Upper lobe of left lung (tissue), 6 donors: ENCODE results near the gene HSD11B1L. TPM values are rescaled to one million over a fixed set of nuclear protein-coding genes. Genes with fewer than 3 reads are reported as not detected.
"Not testable (repeated sequence)": the region's sequence is repeated elsewhere in the genome, so short reads cannot be mapped to it uniquely, and the experiment has no call there.

ENCODE experiments used
- ATAC-seq, 2 donors: fragments of 200-7000 bp; cut with Tn5 transposase; one replicate each; pipeline ENCODE4 v1.9.1; 2022; ENCODE audit warnings: mild to moderate bottlenecking in 2 of 2, moderate library complexity in 2 of 2; ENCODE audit not compliant: low FRiP score in 2 of 2
- DNase-seq, 2 donors: peaks; one replicate each; pipeline ENCODE4 v3.0.0-alpha.2; 2019 to 2020
- H3K27ac ChIP-seq, 4 donors: fragments of 200-600 bp; sonication (generic); one replicate each; pipeline ENCODE4 v1.5.1; 2016 to 2019
- H3K27me3 ChIP-seq, 4 donors: fragments of 200-600 bp; sonication (generic); one replicate each; pipeline ENCODE4 v1.5.1; 2017 to 2019
- H3K36me3 ChIP-seq, 4 donors: fragments of 200-600 bp; sonication (generic); one replicate each; pipeline ENCODE4 v1.5.1; 2016 to 2019
- H3K4me1 ChIP-seq, 4 donors: fragments of 200-600 bp; sonication (generic); one replicate each; pipeline ENCODE4 v1.5.1; 2018 to 2019
- H3K4me3 ChIP-seq, 4 donors: fragments of 200-600 bp; sonication (generic); one replicate each; pipeline ENCODE4 v1.5.1; 2017 to 2019; ENCODE audit warnings: mild to moderate bottlenecking in 2 of 4, moderate library complexity in 1 of 4
- H3K9me3 ChIP-seq, 4 donors: fragments of 200-600 bp; sonication (generic); one replicate each; pipeline ENCODE4 v1.5.1; 2018 to 2019
- CTCF ChIP-seq, 6 experiments: fragments of 450-650 bp in 4 of 6; fragments of 200-600 bp in 2 of 6; sonication (generic) in 2 of 6; IDR thresholded peaks; one replicate each; pipeline ENCODE4 v1.5.1; 2016 to 2019; ENCODE audit warnings: antibody characterized with exemption in 6 of 6
- EP300 ChIP-seq, 4 donors: sonication (generic); formaldehyde crosslinking; IDR thresholded peaks; one replicate each; pipeline ENCODE4 v1.5.1; 2017; ENCODE audit warnings: antibody characterized with exemption in 4 of 4, control low read depth in 2 of 4
- POLR2A ChIP-seq, 4 donors: fragments of 450-650 bp; IDR thresholded peaks; one replicate each; pipeline ENCODE4 v1.5.1; 2016 to 2017; ENCODE audit warnings: antibody characterized with exemption in 4 of 4, mild to moderate bottlenecking in 2 of 4
- POLR2AphosphoS5 ChIP-seq, 2 donors: sonication (generic); formaldehyde crosslinking; IDR thresholded peaks; one replicate each; pipeline ENCODE4 v1.5.1; 2017; ENCODE audit warnings: antibody characterized with exemption in 2 of 2
- WGBS, 2 donors: methylation state at CpG; one replicate each; pipeline ENCODE4 v1.1.5; 2017 to 2018; 5-methylcytosine and 5-hydroxymethylcytosine counted together
- total RNA-seq, 6 donors: library from RNA; depleted of rRNA in 4 of 6; stranded (reverse); fragments of >200 nt in 4 of 6; gene quantifications; one replicate each; pipeline versions ENCODE4 v1.1.0 to v1.2.1, GENCODE V29; 2016 to 2021
- donor health status: DM: no; HTN: no; CAD: no; lungs with moderate emphysema.
- donor health status: DM: no; HTN: yes; CAD: no; lungs with severe emphysema.

HSD11B1L gene
- total RNA-seq, 6 donors from 2014 or later, result 4.5 to 26.5 (median 16.7) TPM

GRCh38 chr19:5687360-5688198 lies 6.8 kb downstream of the HSD11B1L start:
- H3K36me3 ChIP-seq, result peaks cover 6 to 12% (median 9%) of the 10 kb centered on the region in 4 donors
- no peaks in the 10 kb centered on the region for H3K9me3 ChIP-seq
- peaks cover 21 to 40% (median 31%) of the 10 kb centered on the region in 4 donors for H3K4me1 ChIP-seq
- 53 to 55% methylated on average over 59 to 61 of the region's 76 CpGs for whole genome bisulfite sequencing, 2 donors
- peak in 1 of 2 donors; percentile 89 for DNase-seq
- peak overlapping the region in 3 of 4 donors; percentile 78 to 83 (median 82) for H3K27ac ChIP-seq
- no peak for ATAC-seq
- no peaks in the 10 kb centered on the region for H3K27me3 ChIP-seq
- H3K4me3 ChIP-seq, result peak overlapping the region in 3 of 4 donors; percentile 50 to 72 (median 67)
- TF ChIP-seq POLR2A (IDR thresholded peaks at IDR 0.05), result no peak
- TF ChIP-seq CTCF (IDR thresholded peaks at IDR 0.05), result peak in 2 of 6 experiments; percentile 38 to 42

DNA sequence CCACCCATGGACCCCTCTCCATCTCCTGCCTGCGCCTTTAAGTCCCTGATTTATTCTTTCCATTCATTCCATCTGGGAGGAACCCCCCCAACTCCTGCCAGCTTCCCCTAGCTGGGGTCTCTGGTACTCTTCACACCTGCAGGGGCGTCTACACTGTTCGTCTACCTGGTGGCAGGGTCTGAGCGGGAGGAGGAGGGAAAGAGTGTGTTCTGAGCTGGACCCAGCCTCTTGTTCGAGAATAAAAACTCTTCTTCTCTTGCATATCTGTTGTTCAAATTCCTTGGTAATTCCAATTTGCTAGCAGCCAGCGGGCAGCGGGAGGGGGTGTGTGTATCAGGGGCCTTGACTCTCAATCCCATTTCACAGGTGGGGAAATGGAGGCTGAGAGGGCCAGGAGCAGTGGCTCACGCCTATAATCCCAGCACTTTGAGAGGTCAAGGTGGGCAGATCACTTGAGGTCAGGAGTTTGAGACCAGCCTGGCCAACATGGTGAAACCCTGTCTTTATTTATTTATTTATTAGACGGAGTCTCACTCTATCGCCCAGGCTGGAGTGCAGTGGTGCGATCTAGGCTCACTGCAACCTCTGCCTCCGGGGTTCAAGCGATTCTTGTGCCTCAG lies 7.5 kb downstream of the HSD11B1L start:
- DNase-seq, ATAC-seq, H3K9me3 ChIP-seq, H3K4me3 ChIP-seq, H3K27ac ChIP-seq, H3K27me3 ChIP-seq: not testable (repeated sequence)
- peaks cover 21 to 40% (median 31%) of the 10 kb centered on the region in 4 donors for H3K4me1 ChIP-seq
- peaks cover 6 to 20% (median 17%) of the 10 kb centered on the region in 4 donors for H3K36me3 ChIP-seq
- 92 to 95% methylated on average over 13 of the region's 13 CpGs for WGBS, 2 donors

- peak within 1 kb of the TSS; percentile 37 to 80 (median 66) for H3K4me3 ChIP-seq
- peaks cover 21 to 40% (median 31%) of the 10 kb centered on the region in 4 donors for H3K4me1 ChIP-seq
- H3K9me3 ChIP-seq, result no peaks in the 10 kb centered on the region
- WGBS, 2 donors, result 1 to 5% methylated on average over 27 to 61 of the region's 73 CpGs
- H3K27ac ChIP-seq, result peak within 1 kb of the TSS; percentile 87 to 96 (median 91)
- no peaks in the 10 kb centered on the region for H3K27me3 ChIP-seq
- H3K36me3 ChIP-seq, result peaks cover 6 to 39% (median 36%) of the 10 kb centered on the region in 4 donors
- ATAC-seq (peak; percentile 86 to 93), DNase-seq (peak; percentile 98 to 99)
- TF ChIP-seq POLR2A (IDR thresholded peaks at IDR 0.05) (peak; percentile 43 to 94 (median 88)), EP300 (IDR thresholded peaks at IDR 0.05) (no peak), POLR2AphosphoS5 (IDR thresholded peaks at IDR 0.05) (peak; percentile 96 to 97), CTCF (IDR thresholded peaks at IDR 0.05) (peak; percentile 95 to 100 (median 99))
These were observed 9.5 kb downstream of the HSD11B1L start, which contains the start of gene RPL36 for GRCh38 chr19:5690125-5690954. Gene RPL36, plus strand, starts transcription at chr19:5690295. Its CDS starts 213 bp downstream, at chr19:5690508.

GRCh38 chr19:5690955-5691821 lies 10.4 kb downstream of the HSD11B1L start:
- 3 to 7% methylated on average over 24 to 53 of the region's 54 CpGs for WGBS, 2 donors
- Histone ChIP-seq H3K27me3 (no peaks in the 10 kb centered on the region), H3K36me3 (peaks cover 10 to 48% (median 45%) of the 10 kb centered on the region in 4 donors), H3K9me3 (no peaks in the 10 kb centered on the region), H3K27ac (peak overlapping the region; percentile 87 to 96 (median 91)), H3K4me3 (peak overlapping the region; percentile 20 to 80 (median 66)), H3K4me1 (peaks cover 19 to 36% (median 27%) of the 10 kb centered on the region in 4 donors)
- DNase-seq, result peak; percentile 45 to 87
- ATAC-seq, result no peak
- no peak for TF ChIP-seq POLR2A (IDR thresholded peaks at IDR 0.05)
- TF ChIP-seq POLR2AphosphoS5 (IDR thresholded peaks at IDR 0.05), result peak in 1 of 2 donors; percentile 22
- no peak for TF ChIP-seq EP300 (IDR thresholded peaks at IDR 0.05)
